ENCODE data around the gene C15orf39. TPM values are rescaled to one million over a fixed set of nuclear protein-coding genes. Genes with fewer than 3 reads are reported as not detected.

Gene C15orf39
- total and polyA plus RNA-seq, 2 experiments from 2014 or later = 13.4 to 54.1 TPM

GRCh38 chr15:75233504-75234190 is 32.0 kb downstream of the C15orf39 start:
- H3K9me2 ChIP-seq (ENCODE audit: insufficient read depth) = no peaks in the 10 kb centered on the region

GRCh38 chr15:75234191-75234810 is 32.6 kb downstream of the C15orf39 start:
- no peaks in the 10 kb centered on the region for H3K9me2 ChIP-seq (ENCODE audit: insufficient read depth)
- no peak overlapping the region for H3K27ac ChIP-seq (ENCODE audit: low read depth)
- no peaks in the 10 kb centered on the region for H3K79me2 ChIP-seq (replicated peaks; ENCODE audit: insufficient read depth)
- no peak overlapping the region for H3K4me2 ChIP-seq
- H2AFZ ChIP-seq = no peak overlapping the region
- Mint-ChIP-seq H3K27me3 (ENCODE audit: insufficient read depth, low read depth, poor library complexity) (peaks cover 23% of the 10 kb centered on the region), H3K36me3 (ENCODE audit: low read depth) (peaks cover 2% of the 10 kb centered on the region; the same call in 1 of the 3 replicates), H3K4me3 (no peak overlapping the region), H3K27ac (no peak overlapping the region), H3K4me1 (peaks cover 11% of the 10 kb centered on the region), H3K9me3 (no peaks in the 10 kb centered on the region; the same call in 2 of the 3 replicates)
- DNase-seq (ENCODE audit: low spot score) (no peak), ATAC-seq (no peak)
- H3F3A ChIP-seq (replicated peaks; ENCODE audit: low read depth) = no peaks in the 10 kb centered on the region
- H3K4me1 ChIP-seq (ENCODE audit: insufficient read depth) = peaks cover 5% of the 10 kb centered on the region; the same call in 1 of the 2 replicates
- no peaks in the 10 kb centered on the region for H4K20me1 ChIP-seq (replicated peaks; ENCODE audit: insufficient read depth)
- no peaks in the 10 kb centered on the region for H3K36me3 ChIP-seq (ENCODE audit: insufficient read depth)
- H3K27me3 ChIP-seq (ENCODE audit: insufficient read depth) = no peaks in the 10 kb centered on the region
- H3K4me3 ChIP-seq = no peak overlapping the region
- TF ChIP-seq EZH2 (IDR thresholded peaks at IDR 0.05; ENCODE audit: low read depth, unreplicated experiment) (no peak), REST (IDR thresholded peaks at IDR 0.05; ENCODE audit: unreplicated experiment) (no peak), NANOG (IDR thresholded peaks at IDR 0.05; ENCODE audit: borderline replicate concordance) (no peak), POLR2AphosphoS5 (IDR thresholded peaks at IDR 0.05; ENCODE audit: low read depth) (no peak), EZH2phosphoT487 (IDR thresholded peaks at IDR 0.05; ENCODE audit: unreplicated experiment) (no peak), CTCF (conservative IDR thresholded peaks at IDR 0.05; ENCODE audit: low read depth in 2 of 2) (no peak), ZNF331 (CRISPR knock-in tag; IDR thresholded peaks at IDR 0.05; ENCODE audit: low read depth) (no peak), ZNF114 (CRISPR knock-in tag; IDR thresholded peaks at IDR 0.05) (no peak), STAT1 (IDR thresholded peaks at IDR 0.05; ENCODE audit: unreplicated experiment) (no peak), JUNB (IDR thresholded peaks at IDR 0.05; ENCODE audit: unreplicated experiment) (no peak), ETS1 (IDR thresholded peaks at IDR 0.05) (no peak), CREB1 (CRISPR knock-in tag; IDR thresholded peaks at IDR 0.05; ENCODE audit: low read depth) (no peak)

More at GRCh38 chr15:75233504-75234190, 32.0 kb downstream of the C15orf39 start:
- Histone ChIP-seq H3K36me3 (ENCODE audit: insufficient read depth) (no peaks in the 10 kb centered on the region), H4K20me1 (replicated peaks; ENCODE audit: insufficient read depth) (no peaks in the 10 kb centered on the region), H2AFZ (no peak overlapping the region), H3K4me1 (ENCODE audit: insufficient read depth) (peaks cover 5% of the 10 kb centered on the region; the same call in 1 of the 2 replicates), H3K4me3 (no peak overlapping the region), H3F3A (replicated peaks; ENCODE audit: low read depth) (no peaks in the 10 kb centered on the region), H3K4me2 (no peak overlapping the region), H3K27me3 (ENCODE audit: insufficient read depth) (no peaks in the 10 kb centered on the region), H3K27ac (ENCODE audit: low read depth) (no peak overlapping the region), H3K79me2 (replicated peaks; ENCODE audit: insufficient read depth) (no peaks in the 10 kb centered on the region)
- Mint-ChIP-seq H3K36me3 (ENCODE audit: low read depth) (peaks cover 2% of the 10 kb centered on the region; the same call in 1 of the 3 replicates), H3K9me3 (no peaks in the 10 kb centered on the region; the same call in 2 of the 3 replicates), H3K4me3 (no peak overlapping the region), H3K4me1 (peaks cover 11% of the 10 kb centered on the region), H3K27me3 (ENCODE audit: insufficient read depth, low read depth, poor library complexity) (peaks cover 23% of the 10 kb centered on the region), H3K27ac (no peak overlapping the region)
- no peak for ATAC-seq
- TF ChIP-seq ZNF331 (CRISPR knock-in tag; IDR thresholded peaks at IDR 0.05; ENCODE audit: low read depth) (no peak), POLR2AphosphoS5 (IDR thresholded peaks at IDR 0.05; ENCODE audit: low read depth) (no peak), CREB1 (CRISPR knock-in tag; IDR thresholded peaks at IDR 0.05; ENCODE audit: low read depth) (no peak), EZH2 (IDR thresholded peaks at IDR 0.05; ENCODE audit: low read depth, unreplicated experiment) (no peak)
- DNase-seq (ENCODE audit: low spot score) = no peak

Data from GM23338 (cell line).